Activated CD8-positive, alpha-beta memory T cell treated with anti-CD3 and anti-CD28 coated beads for 24 hours (primary cell): ENCODE results near the gene RFX2.
"Not testable (repeated sequence)": the region's sequence is repeated elsewhere in the genome, so short reads cannot be mapped to it uniquely, and the experiment has no call there.

ENCODE experiments used
- DNase-seq: peaks from one replicate; pipeline ENCODE4 v3.0.0-alpha.2; 2020

RFX2 gene

GRCh38 chr19:5968431-5969373 lies 141.6 kb downstream of the RFX2 start:
- DNase-seq: no peak

GRCh38 chr19:5967994-5968430 lies 142.3 kb downstream of the RFX2 start:
- DNase-seq: peak; percentile 80

- DNase-seq: no peak
Measured at GRCh38 chr19:5967571-5967970, 142.7 kb downstream of the RFX2 start.

GRCh38 chr19:5966941-5967340 lies 143.4 kb downstream of the RFX2 start:
- DNase-seq: no peak

- no peak for DNase-seq
Measured at GRCh38 chr19:5966215-5966614, 144.1 kb downstream of the RFX2 start.

- no peak for DNase-seq
Measured at GRCh38 chr19:5964816-5965565, 145.3 kb downstream of the RFX2 start.

GRCh38 chr19:5963855-5964254 lies 146.4 kb downstream of the RFX2 start:
- DNase-seq: no peak

GRCh38 chr19:5963259-5963658 lies 147.0 kb downstream of the RFX2 start:
- not testable (repeated sequence) for DNase-seq

- peak; percentile 69 for DNase-seq
Measured at GRCh38 chr19:5961969-5962945, 148.0 kb downstream of the RFX2 start.

- DNase-seq: not testable (repeated sequence)
Measured at GRCh38 chr19:5961641-5961968, 148.7 kb downstream of the RFX2 start.

GRCh38 chr19:5960005-5961001 lies 150.0 kb downstream of the RFX2 start:
- no peak for DNase-seq

GRCh38 chr19:5959260-5960004 lies 150.9 kb downstream of the RFX2 start:
- no peak for DNase-seq

- no peak for DNase-seq
Measured at GRCh38 chr19:5958851-5959122, 151.5 kb downstream of the RFX2 start.

GRCh38 chr19:5958074-5958850 lies 152.0 kb downstream of the RFX2 start:
- DNase-seq: no peak

- DNase-seq: no peak
Measured at GRCh38 chr19:5957170-5957569, 153.1 kb downstream of the RFX2 start.

GRCh38 chr19:5956728-5957127 lies 153.6 kb downstream of the RFX2 start:
- DNase-seq: no peak

- DNase-seq: no peak
Measured at GRCh38 chr19:5956323-5956722, 154.0 kb downstream of the RFX2 start.

- DNase-seq: no peak
Measured at GRCh38 chr19:5955636-5955935, 154.7 kb downstream of the RFX2 start.

GRCh38 chr19:5954293-5954692 lies 156.0 kb downstream of the RFX2 start:
- no peak for DNase-seq

- peak; percentile 67 for DNase-seq
Measured at GRCh38 chr19:5953680-5954213, 156.6 kb downstream of the RFX2 start.
